HG03097 (cell line): Measurements from ENCODE around the gene WFDC5.
"Not testable (repeated sequence)": the region's sequence is repeated elsewhere in the genome, so short reads cannot be mapped to it uniquely, and the experiment has no call there.

Source experiments
- ATAC-seq: cut with Tn5 transposase; IDR thresholded peaks from one replicate; pipeline ENCODE4 v1.9.1; 2021; ENCODE audit not compliant: unreplicated experiment, low FRiP score

The WFDC5 gene

DNA sequence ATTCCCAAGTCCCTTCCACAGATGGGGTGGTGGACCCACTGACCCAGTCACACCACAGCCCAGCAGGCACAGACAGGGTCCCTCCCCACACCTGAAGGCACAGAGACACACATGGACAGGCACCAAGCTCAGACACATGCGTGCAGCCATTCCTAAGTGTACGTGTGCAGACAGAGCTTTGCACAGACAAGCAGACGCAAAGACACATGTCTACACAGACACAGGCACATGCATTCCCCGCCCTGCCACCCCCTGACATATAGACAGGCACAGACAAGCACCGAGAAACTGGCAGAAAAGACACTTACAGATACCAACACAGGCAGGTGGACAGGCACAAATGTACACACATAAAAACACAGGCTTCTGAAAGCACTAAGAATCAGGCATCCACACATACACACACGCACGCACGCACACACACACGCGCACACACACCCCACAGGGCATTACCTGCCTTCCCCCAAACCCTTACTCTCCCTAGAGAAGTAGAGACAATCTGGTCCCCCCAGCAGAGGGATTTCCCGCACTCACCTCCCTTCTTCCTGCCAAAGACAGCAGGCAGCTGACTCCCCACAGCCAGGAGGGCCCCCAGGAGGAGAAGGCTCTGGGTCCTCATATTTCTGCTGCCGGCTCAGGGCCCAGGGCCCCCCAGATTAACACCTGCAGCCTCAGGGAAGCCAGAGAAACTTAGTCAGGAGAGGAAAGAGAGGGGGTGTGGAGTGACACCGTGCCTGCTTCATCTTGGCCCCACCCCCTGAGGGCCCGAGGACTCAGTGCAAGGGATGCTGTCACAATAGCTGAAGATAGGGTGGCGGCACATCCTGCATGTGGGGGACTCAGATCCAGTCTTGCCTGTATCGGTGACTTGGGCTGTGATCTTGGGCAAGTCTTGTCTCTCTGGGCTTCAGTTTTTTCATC is at the start of gene WFDC5:
Gene WFDC5 (minus strand): TSS at position 710 of the 921 bp plus-strand sequence. CDS start 91 bp downstream, at position 619.
- no peak for ATAC-seq

DNA sequence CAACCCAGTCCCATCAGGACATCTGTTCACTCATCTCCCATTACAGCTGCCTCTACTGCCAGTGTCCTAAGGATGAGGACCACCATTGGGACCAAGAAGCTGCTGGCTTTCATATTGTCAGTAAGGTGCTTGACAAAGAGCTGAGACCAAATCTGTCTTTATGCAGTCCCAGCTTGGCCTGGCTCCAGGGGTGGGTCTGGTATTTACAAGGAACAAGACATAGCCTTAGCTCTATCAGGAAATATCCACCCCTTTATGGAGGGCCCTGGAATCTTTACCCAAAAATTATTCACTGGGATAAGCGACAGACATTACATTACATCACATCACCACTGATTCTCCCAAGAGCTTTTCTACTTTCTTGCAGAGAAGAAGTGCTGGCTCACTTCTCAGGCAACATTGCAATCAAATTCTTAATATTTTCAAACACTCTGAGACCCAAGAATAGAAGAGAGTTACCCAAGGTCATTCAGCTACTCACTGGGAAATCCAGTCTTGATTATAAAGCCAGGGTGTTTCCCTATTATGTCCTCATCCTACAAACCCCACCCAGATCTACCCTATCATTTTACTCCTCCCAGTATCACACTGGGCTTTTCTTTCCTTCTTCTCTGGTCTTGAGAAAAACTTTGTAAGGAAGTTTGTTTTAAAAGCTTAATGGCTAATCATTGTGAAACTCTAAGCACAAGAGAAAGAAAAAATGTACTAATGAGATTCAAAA is 48.3 kb upstream of the WFDC5 start:
- no peak for ATAC-seq

DNA sequence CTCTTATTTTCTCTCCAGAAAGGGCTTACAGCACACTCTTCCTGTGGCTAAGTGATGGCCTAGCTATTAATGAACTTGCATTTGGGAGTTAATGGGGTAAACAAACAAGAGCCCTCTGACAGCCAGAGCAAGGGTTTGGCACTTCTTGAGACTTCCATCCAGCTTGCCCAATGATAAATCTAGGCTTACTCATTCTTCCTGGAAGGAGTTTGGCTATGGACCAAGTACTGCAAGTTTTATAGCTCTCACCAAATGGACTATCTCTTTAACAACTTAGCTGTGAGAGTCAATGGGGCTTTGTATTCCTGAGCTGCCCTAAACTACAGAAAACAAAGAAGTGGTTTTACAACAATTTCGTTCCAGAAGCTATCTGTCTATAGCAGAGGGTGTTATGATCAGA is 43.0 kb upstream of the WFDC5 start:
- ATAC-seq, result no peak

- ATAC-seq, result no peak
Observed at GRCh38 chr20:45156713-45157112, 41.7 kb upstream of the WFDC5 start.

- not testable (repeated sequence) for ATAC-seq
Observed at GRCh38 chr20:45154794-45155193, 39.8 kb upstream of the WFDC5 start.

GRCh38 chr20:45154183-45154582 is 39.2 kb upstream of the WFDC5 start:
- no peak for ATAC-seq

- ATAC-seq, result no peak
Observed at GRCh38 chr20:45153752-45154151, 38.8 kb upstream of the WFDC5 start.

DNA sequence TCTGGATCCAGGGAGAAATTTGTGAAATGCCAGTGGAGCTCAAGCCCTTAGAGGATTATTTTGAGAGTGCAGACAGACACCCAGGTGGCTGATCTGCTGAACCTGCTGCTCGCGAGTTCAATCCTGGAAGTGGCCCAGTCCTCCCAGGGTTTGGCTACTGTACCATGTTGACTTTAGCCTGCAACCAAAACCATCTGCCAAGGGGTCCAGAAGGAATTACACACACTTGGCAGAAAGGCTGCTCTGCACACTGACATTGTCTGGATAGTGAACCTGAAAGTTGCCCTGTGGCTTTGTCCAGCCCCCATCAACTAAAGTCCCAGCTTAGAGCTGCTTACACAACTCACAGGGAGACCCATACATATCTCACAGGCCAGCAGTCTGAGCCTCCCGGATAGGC is 38.2 kb upstream of the WFDC5 start:
- ATAC-seq, result no peak

DNA sequence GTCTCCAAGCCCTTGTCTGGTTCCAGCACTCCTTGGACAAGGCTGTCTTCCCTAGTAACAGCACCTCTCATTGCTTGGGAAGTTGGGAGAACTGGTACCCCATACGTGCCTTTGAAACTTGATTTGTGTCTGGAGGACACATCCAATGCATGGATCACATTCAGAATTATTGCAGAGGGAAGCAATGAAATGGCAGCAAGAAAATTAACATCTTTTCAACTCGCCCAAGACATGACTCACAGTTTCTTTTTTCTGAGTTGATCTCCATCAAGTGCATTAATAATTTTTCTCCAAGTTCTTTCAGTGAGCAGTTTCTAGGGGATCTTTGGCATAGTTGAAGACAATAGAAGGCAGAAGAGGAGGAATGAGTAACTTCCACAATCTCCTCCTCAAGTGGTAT is 37.4 kb upstream of the WFDC5 start:
- ATAC-seq, result no peak

- ATAC-seq, result no peak
Observed at GRCh38 chr20:45149062-45149461, 34.1 kb upstream of the WFDC5 start.

- ATAC-seq, result no peak
Observed at GRCh38 chr20:45140836-45141235, 25.9 kb upstream of the WFDC5 start.

DNA sequence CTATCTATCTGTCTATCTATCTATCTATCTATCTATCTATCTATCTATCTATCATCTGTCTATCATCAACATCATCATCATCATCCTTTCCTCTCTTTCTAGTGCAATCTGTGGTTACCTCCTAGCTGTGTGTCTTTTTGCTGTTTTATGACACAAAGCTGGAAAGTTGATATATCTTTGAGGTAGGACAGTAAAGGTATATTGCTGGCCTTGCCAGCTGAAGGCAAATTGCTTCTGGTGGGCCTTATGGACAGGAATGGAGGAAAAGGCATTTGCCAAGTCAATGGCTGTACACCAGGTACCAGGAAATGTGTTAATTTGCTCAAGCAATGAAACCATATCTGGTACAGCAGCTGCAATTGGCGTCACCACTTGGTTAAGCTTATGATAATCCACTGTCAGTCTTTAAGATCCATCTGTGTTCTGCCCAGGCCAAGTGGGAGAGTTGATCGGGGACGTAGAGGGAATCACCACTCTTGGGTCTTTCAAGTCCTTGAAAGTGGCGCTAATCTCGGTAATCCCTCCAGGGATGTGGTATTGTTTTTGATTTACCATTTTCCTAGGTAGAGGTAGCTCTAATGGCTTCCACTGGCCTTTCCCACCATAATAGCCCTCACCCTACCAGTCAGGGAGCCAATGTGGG is 24.9 kb upstream of the WFDC5 start:
- not testable (repeated sequence) for ATAC-seq

- ATAC-seq, result no peak
Observed at GRCh38 chr20:45138561-45139300, 23.8 kb upstream of the WFDC5 start.

- no peak for ATAC-seq
Observed at GRCh38 chr20:45136911-45137310, 21.9 kb upstream of the WFDC5 start.

- ATAC-seq, result no peak
Observed at GRCh38 chr20:45128099-45128498, 13.1 kb upstream of the WFDC5 start.

DNA sequence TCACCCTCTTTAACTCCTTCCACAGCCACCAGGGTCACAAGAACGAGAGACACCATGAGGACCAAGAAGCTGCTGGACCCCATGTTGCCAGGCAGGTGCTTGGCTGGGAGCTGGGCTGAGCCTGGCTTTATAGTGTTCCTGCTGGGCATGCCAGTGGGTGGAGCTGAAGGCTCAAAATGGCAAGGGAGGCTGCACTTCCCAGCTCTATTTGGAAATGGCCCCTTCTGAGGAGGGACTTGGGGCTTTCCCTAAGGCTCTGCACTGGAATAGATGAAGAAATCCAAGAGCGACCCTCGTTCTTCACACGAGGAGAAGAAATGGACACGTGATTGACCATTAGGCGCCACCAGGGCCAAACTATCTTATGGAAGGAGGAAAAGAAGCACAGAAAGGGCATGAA is 9.4 kb upstream of the WFDC5 start, which contains the start of gene WFDC12:
Gene WFDC12 (minus strand): TSS at position 101 of the 400 bp plus-strand sequence. CDS start 18 bp downstream, at position 83.
- ATAC-seq, result no peak

- no peak for ATAC-seq
Observed at GRCh38 chr20:45121388-45121787, 6.4 kb upstream of the WFDC5 start.

- ATAC-seq, result no peak
Observed at GRCh38 chr20:45119556-45120266, 4.7 kb upstream of the WFDC5 start.

GRCh38 chr20:45118028-45118427 is 3.1 kb upstream of the WFDC5 start:
- ATAC-seq, result no peak

GRCh38 chr20:45117581-45117980 is 2.6 kb upstream of the WFDC5 start:
- no peak for ATAC-seq
